ENCODE results near the gene HS3ST4.
"Not testable (repeated sequence)": the region's sequence is repeated elsewhere in the genome, so short reads cannot be mapped to it uniquely, and the experiment has no call there.

Gene HS3ST4

DNA sequence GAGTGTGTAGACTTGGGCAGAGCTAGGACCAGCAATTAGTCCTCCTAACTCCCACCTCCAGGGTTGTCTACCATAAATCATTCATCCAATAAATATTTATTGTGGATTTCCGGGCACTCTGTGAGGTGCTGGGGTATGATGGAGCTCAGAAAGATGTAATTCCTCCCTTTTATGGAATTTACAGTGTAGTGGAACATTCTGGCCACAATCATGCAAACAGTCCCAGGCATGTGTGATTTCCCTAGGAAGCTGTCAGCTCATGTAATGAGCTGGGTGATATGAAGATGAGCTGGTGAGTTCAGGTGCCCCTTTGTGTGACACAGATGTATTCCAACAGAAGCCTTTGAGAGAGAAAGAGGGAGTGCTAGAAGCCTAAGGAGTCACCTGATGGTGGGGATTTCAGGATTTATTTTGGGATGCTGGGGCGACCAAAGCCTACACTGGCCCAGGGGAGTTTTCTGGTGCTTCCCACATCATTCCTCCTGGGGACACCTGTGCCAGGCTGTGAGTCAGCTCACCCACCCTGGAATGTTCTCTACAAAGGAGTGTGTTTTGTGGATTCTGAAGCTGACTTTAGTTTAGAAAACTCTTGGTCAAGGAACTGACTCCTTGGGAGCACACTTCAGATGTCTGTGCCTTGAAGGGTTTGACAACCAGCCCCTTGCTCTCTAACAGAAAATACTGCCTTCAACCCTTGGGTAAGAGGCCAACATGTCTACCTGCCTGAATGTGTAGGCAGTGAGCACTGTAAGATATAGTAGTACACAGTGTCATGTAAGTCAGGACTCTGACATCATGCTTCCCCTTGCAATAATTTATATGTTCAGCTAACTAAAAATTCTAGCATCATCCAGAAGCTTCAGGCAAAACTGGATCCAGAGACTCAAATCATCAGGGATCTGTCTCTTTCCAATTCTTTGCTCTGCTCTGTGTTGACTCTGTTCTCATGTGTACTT lies 42.9 kb downstream of the HS3ST4 start:
- no peak for DNase-seq

DNA sequence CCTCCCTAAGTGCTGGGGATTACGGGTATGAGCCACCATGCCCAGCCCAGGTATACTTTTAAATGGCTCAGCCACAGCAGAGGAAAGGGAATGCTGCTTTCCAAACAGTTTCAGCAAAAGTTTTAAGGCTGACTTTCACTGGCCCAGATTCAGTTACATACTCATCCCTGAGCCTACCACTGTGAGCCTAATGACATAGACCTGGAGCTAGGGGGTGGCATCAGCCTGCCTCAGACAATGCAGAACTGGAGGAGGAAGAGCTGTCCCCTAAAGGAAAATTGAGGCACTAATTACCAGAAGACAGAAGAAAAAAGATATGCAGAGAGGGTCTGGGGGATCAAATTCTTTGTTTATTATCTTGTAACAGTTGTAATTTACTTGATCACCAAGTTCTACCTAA lies 43.9 kb downstream of the HS3ST4 start:
- DNase-seq = no peak

DNA sequence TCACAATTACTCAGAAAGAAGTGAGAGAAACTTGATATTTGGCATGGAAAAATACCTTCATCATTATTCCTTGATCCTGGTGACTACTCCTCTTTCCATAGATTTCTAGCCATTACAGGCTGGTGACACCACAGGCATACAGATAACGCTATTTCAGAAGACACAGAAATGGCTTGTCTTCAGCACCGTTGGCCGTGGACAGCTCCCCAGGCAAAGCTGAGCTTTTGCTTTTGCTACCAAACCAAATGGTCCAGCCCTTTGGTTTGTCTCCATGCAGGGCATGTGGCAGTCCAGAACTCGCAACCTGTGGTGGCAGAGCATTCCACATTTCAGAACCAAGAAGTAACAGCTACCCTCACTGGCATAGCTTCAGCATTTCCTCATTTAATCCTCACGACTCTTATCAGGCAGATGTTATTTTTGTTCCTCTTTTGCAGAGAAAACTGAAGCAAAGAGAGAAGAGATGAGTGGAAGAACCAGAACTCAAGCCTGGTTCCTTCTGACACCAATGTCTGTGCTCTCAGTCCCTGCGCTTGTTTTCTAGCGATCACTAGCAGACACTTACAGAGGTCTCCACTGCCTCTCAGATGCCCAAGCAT lies 55.5 kb downstream of the HS3ST4 start:
- no peak for DNase-seq

DNA sequence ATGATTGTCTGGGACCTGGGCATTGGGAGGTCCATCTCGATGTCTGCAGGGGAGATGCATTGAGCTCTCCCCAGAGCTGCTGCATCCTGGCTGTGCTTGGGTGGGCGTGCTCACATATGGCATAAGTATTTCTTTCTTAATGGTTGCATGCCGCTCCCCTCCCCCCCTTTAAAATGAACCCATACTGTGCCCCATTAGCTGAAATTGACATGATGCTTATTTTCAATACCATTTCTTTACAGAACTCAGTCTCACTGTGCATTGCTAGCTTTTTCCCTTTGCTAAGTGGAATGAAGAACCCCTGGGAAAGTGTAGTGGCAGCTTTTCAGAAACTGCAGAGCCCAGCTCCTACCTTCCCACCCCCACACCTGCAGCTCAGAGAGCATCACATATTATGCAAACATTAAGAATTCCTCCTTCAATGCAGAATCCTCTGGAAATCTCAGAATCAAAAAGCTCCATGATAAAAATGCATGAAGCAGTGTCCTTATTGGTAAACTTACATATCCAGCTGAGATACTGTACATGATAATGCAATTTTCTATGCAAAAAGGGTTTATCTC lies 56.4 kb downstream of the HS3ST4 start:
- DNase-seq = no peak

DNA sequence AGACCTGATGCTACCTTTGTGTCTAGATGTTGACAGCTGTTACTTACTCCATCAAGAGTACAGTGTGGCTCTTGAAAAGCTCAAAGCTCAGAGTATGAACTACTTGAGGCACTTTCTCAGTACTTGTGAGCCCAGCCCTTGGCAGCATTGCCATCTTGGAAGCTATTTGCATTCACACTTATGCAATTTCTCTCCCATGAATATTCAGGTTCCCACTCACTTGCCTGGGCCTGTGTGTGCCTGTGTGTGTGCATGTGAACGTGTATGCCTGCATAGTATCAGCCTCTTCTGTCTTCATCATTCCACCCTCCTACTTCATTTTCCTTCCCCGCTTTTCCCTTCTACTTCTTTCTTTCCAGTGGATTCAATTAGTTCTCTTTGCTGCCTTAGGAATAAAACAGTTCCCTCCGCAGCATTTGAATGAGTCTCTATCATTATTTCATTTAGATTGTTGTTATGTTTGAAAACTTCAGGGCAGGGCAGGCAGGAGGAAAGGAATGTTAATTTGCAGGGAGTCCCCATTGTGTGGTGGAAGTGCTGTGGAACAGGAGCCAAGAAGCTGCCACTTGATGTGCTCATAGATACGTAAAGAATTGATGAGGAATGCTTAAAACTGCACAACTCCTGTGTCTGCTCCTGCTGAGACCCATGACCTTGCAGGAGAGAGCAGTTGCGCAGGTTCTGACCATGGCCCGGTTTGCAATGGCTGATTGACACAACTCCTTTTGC lies 58.9 kb downstream of the HS3ST4 start:
- DNase-seq = no peak

DNA sequence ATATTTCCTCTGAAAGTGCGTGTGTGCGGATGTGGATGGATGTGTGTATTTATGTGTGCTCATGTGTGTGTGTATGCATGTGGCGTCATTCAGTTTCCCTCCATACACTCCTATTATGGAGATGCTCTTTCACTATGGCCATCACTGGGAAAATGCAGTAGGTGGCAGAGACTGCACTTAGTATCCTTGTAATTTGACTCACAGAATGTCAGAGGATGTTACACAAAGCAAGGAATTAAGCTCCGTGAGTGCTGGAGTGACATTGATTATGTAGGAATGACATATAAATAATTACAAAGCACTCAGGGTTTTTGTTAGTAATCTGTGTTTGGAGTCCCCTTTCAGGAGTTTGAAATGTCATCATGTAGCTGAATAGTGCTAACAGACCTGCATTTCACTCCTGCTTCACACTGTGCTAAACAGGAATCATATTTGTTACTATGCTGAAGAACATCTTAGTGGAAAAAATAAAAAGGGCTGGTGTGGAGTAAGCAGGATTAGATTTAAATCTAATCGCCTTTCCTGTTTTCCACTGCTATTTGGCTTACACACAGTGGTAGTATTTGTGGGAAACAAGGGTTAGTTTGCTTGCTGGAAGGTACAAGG lies 59.6 kb downstream of the HS3ST4 start:
- DNase-seq = no peak

DNA sequence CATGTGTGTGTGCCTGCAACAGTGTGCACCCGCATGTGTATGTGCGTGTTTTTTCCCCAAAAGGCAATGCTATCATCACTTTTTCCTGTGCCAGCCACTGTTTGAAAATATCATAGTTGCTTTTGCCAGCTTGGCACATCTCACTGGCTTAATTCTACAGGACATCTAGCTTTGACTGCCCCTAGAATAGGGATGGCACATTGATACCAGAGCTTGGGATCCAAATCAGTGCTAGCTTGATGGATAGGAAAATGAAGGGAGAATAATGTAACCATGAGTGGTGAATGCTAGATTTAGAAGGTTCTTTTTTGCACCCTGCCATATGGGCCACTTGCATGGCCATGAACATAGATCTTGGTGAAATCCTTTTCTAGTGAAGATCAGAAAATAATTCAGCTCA lies 72.7 kb downstream of the HS3ST4 start:
- no peak for DNase-seq

DNA sequence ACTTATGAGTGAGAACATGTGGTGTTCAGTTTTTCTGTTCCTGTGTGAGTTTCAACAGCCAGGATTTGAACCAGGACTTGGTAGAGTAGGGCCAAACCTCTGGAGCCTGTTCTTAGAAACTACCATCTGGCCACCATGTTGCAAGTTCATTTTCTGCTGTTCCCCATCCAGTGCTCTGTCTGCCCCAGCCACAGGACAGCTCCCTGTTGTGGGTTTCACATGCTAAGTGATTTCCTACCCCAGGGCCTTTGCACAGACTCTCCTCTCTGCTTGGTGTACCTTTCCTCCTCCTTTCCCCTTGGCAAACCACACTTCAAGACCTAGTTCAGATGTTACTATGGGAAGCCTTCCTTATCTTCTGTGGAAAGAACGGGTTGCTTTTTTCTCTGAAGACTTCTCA lies 79.5 kb downstream of the HS3ST4 start:
- no peak for DNase-seq

DNA sequence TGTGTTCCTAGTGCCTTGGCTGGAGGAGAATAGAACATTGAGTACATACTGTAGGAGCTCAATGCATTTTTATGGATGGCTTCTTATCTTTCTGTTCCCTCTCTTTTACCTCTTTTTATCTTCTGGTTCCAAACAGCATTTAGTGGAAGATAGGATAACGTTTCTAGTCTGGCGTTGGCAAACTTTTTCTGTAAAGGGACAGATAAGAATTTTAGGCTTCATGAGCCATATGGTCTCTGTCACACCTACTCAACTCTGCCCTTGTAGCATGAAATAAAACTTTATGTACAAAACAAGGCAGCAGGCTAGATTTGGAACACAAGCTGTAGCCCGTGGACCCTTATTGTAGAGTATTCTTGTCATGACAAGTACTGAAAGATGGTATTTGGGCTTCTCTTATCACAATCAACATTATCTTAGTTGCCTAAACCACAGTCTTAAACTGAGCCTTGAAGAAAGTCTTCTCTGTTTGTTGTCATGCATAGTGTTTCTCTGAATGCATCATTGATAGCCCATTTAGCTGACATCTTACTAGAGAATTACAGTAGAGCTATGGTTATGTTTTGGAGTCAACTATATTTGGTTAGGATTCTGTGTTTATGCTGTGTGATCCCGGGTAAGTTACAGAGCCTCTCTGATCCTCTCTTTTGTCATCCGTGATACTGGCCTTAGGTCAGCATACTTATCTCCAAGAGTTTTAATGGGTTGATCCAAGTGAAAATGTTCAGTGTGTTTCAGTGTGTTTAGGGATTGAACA lies 80.2 kb downstream of the HS3ST4 start:
- DNase-seq = no peak

DNA sequence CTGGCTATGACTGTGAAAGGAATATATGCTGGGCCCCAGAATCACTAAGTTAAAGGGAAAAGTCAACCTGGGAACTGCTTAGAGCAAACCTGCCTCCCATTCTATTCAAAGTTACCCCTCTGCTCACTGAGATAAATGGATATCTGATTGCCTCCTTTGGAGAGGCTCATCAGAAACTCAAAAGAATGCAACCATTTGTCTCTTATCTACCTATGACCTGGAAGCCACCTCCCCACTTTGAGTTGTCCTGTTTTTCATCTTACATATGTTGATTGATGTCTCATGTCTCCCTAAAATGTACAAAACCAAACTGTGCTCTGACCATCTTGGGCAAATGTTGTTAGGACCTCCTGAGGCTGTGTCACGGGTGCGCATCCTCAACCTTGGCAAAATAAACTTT lies 84.5 kb downstream of the HS3ST4 start:
- DNase-seq = not testable (repeated sequence)

DNA sequence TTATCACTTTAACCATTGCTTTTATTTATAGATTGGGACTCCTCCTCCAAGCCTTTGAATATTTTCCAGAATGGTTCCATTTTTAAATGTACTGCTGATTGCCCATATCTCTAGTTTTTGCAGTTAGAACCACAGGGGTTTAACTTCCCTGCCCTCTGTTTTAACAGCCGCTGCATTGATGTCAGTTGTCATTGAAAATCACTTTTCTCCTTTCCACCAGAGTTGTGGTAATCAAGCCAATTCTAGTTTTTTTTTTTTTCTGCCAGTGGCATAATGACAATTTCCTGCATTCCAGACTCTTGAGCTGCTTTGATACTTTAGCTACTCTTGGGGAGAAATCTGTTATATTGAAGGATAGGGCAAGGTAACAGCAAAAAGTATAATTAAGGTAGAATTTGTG lies 91.5 kb downstream of the HS3ST4 start:
- DNase-seq = no peak

DNA sequence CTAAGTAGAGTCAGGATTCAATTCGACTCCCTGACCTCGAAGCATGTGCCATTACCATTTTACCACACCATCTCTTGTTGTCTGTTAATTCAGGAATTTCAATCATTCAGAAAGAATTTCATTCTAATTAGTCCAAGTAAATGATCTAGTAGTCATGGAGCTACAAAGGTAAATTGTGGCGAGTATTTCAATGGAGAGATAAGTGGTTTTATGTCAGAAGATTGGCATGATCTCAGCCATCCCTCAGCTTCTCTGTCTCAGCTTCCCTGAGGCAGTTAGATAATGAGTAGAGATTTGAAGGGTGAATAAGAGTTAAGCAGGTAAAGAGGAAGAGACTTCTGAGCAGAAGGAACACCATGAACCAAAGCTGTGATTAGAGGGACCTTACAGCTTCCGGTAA lies 93.6 kb downstream of the HS3ST4 start:
- DNase-seq = no peak

DNA sequence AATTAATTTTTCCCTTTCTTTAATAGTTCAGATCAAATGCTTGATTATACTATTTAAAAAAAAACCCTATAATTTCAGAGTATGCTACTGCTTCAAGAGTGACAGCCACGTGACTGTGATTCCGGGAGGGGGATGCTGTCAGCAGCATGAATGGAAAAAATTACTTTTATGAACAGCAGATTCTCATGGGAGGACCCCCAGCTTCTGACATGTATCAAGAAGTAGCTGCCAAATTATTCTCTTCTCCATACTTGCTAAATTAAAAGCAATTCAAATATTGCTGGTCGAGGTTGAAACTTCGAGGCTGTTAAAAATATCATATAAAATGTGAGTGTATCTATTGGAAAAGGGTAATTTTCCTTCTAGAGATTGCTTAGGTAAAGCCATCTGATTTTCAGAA lies 95.0 kb downstream of the HS3ST4 start:
- DNase-seq = no peak

DNA sequence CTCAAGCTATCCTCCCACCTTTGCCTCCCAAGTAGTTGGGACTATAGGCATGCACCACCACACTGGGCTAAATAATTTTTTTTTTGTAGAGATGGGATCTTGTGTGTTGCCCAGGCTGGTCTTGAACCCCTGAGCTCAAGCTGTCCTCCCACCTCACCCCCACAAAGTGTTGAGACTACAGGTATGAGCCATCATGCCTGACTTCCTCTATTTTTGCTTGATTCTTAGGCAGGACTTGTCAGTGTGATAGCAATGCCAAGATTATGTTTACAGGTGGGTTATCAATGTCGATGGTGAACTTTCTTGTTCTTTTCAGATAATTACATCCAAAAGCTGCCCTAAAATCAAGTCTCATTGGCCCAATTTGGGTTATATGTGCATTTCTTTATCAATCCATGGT lies 96.9 kb downstream of the HS3ST4 start:
- DNase-seq = no peak

DNA sequence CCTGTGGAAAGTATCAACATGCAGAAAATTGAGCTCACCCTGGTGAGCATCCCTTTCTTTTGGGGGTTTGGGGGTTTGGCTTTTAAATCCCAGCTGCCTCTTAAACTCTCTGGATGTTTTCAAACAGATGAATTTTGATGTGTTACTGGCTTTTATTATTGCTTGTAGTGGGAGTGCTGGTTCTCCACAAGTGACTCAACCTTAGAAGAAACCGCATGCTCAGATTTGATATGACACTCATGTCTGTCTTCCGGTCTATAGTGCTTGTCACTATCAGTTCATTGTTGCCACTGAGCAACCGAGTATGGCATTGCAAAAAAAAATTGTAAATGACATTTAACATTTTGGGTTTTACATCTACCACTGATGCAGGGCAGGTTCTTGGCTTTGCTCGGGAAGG lies 104.5 kb downstream of the HS3ST4 start:
- no peak for DNase-seq

DNA sequence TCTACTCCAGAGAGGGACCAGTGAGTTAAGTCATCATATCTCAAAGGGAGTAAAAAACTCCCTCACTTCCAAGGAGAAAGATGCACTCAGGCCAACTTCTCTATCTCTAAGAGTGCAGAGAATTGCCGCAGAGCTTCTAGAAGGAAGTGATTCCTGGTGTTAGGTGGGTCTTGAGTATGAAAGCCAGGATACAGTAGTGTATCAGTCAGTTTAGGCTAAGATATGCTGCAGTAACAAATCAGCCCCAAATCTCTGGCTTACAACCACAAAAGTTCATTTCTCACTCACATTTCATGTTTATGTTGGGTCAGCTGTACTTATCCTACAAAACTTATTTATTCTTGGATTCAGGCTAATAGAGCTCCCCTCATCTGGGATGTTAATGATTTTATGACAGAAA lies 106.3 kb downstream of the HS3ST4 start:
- no peak for DNase-seq

DNA sequence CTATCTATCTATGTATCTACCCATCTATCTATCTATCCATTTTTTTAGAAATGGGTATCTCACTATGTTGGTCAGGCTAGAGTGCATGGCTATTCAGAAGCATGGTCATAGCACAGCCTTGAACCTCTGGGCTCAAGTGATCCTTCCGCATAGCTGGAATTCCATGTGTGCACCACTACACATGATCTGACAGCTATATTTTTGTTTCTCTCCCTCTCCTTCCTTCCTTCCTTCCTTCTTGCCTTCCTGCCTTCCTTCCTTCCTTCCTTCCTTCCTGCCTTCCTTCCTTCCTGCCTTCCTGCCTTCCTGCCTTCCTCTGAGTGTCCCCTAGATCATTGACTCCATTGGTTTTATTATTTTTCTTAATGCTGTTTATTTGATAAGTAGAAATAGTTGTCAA lies 108.1 kb downstream of the HS3ST4 start:
- DNase-seq = no peak

DNA sequence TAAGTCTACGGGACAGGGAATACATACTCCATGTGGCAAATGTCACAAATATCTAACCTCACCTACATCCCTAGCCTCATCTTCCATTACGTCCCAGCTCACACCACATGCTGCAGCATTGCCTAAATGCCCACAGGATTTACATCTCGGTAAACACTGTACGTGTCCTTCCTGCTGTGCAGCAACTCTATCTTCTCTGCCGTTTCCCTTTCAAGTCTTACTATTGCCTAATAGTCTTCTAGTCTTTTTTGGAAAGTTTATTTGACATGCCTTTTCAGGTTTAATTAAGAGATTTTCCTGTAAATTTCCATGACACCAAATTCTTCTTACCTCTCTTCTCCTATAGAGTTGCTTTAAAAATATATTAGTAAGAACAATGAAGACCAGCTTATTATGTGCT lies 120.5 kb downstream of the HS3ST4 start:
- DNase-seq = no peak

DNA sequence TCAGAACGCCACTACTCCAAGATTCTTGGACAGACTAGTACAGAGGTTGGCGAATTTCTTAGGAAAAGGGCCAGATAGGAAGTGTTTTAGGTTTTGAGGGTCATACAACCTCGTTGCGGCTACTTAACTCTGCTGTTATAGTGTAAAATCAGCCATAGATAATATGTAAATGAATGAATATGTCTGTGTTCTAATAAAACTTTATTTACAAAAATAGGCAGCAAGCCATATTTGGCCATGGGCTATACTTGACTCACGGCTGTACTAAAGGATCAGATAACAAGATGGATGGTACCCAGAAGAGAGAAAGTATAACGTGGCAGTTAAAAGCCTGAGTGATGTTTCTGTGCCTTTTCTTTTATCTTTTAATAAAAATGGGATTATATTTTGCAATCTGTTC lies 125.5 kb downstream of the HS3ST4 start:
- no peak for DNase-seq

DNA sequence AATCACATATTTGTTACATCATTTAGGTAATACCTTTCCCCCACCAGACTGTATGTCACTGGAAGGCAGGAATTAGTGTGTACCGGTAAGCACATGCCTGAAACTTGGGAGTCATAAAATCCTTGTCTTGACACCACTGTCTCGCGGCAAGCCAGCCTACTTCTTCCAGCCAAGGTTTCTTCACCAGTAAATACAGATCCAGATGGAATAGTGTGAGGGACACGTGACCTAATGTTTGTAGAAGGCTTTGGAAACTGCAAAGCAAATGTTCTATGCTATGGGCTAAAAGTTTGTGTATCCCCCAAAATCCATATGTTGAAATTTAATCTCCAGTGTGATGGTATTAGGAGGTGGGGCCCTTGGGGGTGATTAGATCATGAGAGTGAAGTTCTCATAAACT lies 126.1 kb downstream of the HS3ST4 start:
- no peak for DNase-seq

DNA sequence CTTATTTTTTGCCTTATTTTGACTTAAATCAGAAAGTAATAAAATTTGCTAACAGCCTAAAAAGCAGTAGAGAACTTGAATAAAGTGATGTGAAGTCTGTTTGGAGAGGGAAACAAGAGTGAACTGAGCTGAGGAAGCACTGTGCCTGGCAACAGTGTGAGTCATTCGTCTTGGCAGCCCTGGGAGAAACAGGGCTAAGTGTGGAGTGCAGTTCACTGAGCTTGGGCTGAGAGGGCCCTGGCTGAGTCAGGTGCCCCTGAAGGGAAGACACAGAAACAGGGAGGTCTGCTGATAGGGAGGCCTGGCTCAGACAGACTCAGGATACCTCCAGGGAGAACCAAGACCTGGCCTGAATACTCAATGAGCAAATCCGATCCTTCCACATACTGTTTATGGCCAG lies 132.1 kb downstream of the HS3ST4 start:
- no peak for DNase-seq

DNA sequence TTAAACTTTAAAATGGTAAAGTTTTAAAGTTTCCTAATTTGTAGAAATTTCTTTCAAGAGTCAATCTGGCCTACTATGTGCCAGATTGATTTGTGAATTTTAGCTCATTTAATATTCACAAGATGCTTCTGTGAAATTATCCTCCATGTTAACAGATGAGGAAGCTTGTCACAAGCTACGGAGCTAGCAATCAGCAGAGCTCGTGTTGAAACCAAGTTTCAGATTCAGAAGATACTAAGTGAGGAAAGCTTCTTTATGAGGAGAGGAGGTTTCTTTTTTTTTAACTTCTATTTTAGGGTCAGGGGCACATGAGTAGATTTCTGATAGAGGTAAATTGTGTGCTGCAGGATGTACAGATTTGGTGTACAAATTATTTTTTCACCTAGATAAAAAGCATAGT lies 135.9 kb downstream of the HS3ST4 start:
- DNase-seq = no peak
